ENCODE data around the gene PDRG1.

- TF ChIP-seq POLR2A (IDR thresholded peaks at IDR 0.05) (no peak), CTCF (IDR thresholded peaks at IDR 0.05) (no peak)
Measured at GRCh38 chr20:31967830-31968249, 16.0 kb upstream of the PDRG1 start, which contains the start of gene XKR7.

Data from right lobe of liver (tissue), 4 donors.